HK-2 (cell line): ENCODE data around the gene KCNH2.
"Not testable (repeated sequence)": the region's sequence is repeated elsewhere in the genome, so short reads cannot be mapped to it uniquely, and the experiment has no call there.

Experiments used
- DNase-seq: peaks from one replicate; pipeline ENCODE4 v3.0.0-alpha.2; 2018; ENCODE audit not compliant: unreplicated experiment

Gene KCNH2, protein sequence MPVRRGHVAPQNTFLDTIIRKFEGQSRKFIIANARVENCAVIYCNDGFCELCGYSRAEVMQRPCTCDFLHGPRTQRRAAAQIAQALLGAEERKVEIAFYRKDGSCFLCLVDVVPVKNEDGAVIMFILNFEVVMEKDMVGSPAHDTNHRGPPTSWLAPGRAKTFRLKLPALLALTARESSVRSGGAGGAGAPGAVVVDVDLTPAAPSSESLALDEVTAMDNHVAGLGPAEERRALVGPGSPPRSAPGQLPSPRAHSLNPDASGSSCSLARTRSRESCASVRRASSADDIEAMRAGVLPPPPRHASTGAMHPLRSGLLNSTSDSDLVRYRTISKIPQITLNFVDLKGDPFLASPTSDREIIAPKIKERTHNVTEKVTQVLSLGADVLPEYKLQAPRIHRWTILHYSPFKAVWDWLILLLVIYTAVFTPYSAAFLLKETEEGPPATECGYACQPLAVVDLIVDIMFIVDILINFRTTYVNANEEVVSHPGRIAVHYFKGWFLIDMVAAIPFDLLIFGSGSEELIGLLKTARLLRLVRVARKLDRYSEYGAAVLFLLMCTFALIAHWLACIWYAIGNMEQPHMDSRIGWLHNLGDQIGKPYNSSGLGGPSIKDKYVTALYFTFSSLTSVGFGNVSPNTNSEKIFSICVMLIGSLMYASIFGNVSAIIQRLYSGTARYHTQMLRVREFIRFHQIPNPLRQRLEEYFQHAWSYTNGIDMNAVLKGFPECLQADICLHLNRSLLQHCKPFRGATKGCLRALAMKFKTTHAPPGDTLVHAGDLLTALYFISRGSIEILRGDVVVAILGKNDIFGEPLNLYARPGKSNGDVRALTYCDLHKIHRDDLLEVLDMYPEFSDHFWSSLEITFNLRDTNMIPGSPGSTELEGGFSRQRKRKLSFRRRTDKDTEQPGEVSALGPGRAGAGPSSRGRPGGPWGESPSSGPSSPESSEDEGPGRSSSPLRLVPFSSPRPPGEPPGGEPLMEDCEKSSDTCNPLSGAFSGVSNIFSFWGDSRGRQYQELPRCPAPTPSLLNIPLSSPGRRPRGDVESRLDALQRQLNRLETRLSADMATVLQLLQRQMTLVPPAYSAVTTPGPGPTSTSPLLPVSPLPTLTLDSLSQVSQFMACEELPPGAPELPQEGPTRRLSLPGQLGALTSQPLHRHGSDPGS

DNA sequence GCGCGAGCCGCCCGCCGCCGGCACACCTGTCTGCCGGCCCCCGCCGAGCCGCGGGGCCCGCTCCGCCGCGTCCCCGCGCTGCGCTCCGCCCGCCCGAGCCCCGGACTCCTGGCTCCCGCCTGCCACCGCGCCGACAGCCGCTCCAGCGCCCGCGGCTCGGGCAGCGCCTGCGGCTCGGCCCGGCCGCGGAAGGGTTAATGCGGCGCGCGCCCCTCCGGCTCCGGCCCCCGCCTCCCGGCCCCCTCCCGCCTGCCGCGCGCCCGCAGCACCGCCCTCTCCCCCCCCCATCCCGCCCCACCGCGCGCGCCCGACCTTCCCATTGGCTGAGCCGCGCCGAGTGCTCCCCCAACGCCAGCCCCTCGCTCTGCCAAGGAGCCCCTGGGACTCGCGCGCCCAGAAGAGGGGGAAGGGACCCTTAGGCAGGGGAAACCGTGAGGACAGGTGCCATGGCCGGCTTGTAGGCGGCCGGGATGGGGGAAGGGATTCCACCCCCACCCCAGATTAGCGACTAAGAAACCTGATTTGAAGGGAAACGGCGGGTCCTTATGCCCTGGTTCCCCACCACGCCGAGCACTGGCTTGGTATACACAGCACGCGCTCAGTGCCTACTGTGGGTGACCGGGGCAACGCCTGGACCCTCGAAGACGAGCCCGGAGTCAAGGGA lies at the start of gene KCNH2:
TSS of gene KCNH2 (minus strand) at position 196 of the 664 bp plus-strand sequence. CDS start 408 bp downstream, outside the sequence.
- DNase-seq = no peak

DNA sequence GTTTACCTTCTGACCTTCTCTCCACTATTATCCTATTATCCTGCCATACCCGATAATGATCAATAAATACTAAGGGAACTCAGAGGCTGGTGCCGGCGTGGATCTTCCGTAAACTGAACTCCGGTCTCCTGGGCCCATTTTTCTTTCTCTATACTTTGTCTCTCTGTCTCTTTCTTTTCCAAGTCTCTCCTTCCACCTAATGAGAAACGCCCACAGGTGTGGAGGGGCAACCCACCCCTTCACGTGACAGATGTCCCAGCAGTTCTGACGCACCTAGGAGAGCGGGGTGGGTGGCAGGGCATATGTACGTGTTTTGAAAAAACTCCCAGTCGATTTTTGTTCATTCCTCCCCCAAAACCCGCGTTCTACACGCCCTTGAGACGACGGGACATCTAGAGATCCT lies 49.6 kb upstream of the KCNH2 start:
- not testable (repeated sequence) for DNase-seq

- not testable (repeated sequence) for DNase-seq
Observed at GRCh38 chr7:151026771-151027727, 48.9 kb upstream of the KCNH2 start.

- no peak for DNase-seq
Observed at GRCh38 chr7:151025924-151026671, 48.0 kb upstream of the KCNH2 start.

DNA sequence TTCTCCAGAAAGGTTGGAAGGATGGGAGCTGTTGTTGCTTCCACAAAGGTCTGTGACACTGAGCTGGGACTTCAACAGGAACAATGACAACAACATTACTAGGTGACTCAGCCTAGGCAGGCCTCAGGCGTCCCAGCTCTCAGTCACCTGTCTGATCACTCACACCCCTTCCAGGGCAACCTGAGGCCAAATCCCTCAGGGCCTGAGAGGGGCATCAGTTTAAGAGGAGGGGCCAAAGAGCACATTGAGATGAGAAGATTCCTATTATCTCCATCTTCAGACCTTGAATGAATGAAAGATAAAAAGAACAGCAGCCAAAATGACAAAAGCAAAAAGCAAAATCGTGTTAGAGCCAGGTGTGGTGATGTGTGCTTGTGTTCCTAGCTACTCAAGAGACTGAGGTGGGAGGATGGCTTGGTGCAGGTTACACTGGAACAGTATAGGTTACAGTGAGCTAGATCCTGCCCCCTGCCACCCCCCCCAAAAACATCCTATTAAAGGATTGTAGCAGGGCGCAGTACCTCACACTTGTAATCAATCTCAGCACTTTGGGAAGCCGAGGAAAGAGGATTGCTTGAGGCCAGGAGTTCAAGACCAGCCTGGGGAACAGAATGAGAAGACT lies 46.4 kb upstream of the KCNH2 start, which contains the start of gene ATG9B:
TSS of gene ATG9B (minus strand) at position 60 of the 622 bp plus-strand sequence. CDS start 71 bp downstream, outside the sequence.
- no peak for DNase-seq

GRCh38 chr7:151023232-151023631 lies 45.1 kb upstream of the KCNH2 start:
- DNase-seq = no peak

DNA sequence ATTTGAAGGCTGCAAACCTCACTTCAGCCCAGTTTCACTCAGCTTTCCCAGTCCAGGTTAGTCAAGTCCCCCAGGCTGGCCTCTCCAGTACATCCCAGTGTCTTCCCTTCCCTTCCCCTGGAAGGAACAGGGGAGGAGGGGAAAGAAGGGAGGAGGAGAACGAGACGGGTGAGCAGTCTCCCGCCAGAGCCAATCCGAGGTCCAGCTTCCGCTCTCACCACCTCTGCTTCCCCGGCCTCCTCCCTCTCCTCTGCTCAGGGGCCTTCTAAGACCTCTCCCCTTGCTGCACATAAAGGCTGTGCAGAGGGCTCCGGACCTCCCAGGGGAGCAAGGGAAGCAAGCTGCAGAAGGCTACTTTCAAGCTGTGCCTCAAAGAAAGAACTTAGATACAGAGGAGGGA lies 42.1 kb upstream of the KCNH2 start:
- no peak for DNase-seq

DNA sequence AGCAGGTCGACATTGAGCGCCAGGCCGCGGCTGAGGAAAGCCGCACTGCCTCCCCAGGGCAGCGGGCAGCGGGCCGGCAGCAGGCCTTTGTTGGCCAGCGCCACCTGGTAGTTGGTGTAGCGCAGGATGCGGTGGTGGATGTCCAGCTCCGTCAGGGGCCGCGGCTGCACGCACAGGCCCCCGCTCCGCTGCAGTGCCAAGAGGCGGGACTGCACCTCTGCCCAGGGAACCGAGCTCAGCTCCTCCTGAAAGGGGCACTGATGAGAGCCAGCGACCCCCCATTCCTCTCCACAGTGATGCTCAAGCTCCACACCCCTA lies 41.0 kb upstream of the KCNH2 start:
- no peak for DNase-seq

DNA sequence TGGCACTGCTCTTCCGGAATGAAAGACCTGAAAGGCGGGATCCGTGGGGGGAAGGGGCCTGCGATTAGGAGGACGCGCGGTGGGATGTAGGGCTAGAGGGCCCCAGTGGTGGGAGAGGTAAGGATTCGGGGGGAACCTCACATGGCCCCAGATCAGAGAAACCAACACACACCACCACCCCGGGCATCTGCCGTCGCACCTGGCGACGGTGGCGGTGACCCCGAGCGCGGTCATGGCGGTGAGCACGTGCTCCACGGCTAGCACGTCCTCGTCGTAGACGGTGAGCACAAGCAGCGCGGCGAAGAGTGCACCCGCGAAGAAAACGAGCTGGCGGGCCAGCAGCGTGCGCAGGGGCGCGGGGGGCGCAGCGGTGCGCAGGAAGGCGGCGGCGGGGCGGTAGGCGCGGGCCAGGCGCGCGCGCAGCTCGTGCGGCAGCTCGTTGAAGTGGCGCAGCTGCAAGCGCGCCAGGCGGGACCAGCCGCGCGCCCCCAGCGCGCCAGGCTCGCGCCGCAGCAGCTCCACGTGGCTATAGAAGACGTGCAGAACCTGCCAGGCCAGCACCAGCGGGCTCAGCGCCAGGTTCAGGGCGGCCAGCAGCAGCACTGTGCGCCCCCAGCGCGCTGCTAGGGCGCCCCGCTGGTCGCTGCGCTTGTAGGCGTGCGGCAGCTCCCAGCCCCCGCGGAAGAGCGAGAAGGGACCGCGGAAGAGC lies 40.5 kb upstream of the KCNH2 start:
- no peak for DNase-seq

DNA sequence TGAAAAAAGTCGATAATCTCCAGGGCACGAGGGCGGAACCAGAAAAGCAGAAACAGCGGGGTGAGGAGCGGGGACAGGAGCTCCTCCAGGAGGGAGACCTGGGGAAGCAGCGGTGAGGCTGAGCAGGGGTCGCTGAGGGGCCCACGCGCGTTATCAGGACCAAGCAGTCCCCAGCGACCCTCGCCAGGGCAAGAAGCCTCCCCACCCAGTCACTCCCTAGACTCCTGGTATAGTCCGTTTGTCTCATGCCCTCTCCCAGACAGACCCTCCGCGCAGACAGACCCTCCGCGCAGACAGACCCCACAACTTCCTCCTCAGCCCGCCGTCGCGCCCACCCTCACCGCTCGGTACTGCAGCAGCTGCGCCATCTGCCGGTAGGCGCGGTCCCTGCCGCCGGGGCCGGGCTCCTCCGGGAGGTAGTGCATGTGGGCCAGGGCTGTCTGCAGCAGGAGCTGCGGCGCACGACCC lies 39.9 kb upstream of the KCNH2 start:
- DNase-seq = peak; percentile 53

DNA sequence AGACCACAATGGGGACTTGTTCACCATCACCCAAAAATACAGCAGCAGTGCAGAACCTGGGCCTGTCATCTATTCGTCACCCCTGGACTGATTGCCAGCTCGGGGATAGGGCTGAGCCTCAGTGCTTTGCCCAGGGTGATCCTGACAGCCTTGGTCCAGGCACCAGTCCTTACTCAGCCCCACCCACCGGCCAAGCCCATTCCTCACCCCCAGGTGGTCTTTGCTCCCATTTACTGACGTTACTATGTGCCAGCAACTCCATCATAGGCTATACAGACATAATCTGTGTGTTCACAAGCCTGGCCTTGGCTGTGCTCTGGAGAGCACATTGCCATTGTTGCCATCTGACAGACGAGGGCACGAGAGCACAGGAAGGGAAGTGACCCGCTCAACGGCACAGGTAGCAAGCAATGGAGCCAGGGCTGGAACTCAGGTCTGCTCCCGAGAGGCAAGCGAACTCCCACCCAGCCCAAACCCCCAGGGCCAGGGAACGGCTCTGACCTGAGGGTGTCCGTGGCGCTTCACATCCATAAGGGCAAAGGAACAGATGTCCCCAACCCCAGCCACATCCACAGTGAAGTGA lies 39.3 kb upstream of the KCNH2 start:
- no peak for DNase-seq

- no peak for DNase-seq
Observed at GRCh38 chr7:151016942-151017341, 38.8 kb upstream of the KCNH2 start.

- no peak for DNase-seq
Observed at GRCh38 chr7:151016505-151016904, 38.4 kb upstream of the KCNH2 start.

DNA sequence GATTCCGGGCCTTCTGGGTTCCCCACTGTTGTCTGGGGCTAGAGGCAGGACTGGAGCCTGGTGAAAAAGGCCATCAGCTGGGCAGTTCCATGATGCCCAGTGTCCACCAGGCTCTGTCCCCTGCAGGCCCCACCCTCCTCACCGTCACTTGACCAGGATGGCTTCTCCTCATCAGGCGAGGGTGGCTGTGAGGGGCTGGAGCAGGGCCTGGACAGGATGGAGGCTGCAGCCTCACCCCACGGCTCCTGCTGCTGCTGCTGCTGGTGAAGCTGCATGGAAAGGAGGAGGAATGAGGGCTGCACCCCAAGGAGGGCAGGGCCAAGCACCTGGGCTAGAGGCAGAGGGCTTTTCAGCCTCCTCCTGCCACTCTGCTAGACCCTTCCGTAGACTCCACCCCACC lies 37.8 kb upstream of the KCNH2 start:
- DNase-seq = no peak

DNA sequence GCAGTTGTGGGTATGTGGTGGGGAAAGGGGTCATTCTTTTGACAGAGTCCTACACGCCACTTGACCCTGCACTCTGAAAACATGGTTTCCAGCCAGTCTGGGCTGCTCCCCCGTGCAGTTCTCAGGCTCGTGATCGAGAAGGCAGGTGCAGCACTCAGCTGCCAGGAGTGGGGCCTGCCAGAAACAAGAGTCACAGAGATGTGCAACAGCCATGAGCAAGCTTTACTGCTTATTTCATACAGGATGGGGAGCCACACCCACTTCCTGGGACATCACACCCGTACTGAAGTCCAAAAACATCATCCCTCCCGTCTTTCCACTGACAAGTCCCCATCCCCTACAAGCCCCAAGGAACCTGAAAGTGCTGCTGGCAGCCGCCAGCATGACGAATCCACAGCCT lies 36.8 kb upstream of the KCNH2 start:
- no peak for DNase-seq

- DNase-seq = peak; percentile 70
Observed at GRCh38 chr7:151013733-151014497, 35.8 kb upstream of the KCNH2 start.

GRCh38 chr7:151013356-151013732 lies 35.2 kb upstream of the KCNH2 start:
- DNase-seq = no peak
